GM10847 (cell line): ENCODE data around the gene TSR3.

Source experiments
- POLR2A ChIP-seq: IDR thresholded peaks from 2 replicates; pipeline ENCODE4 v1.6.1; 2011; ENCODE audit not compliant: insufficient read length; ENCODE audit errors: extremely low read depth

TSR3 gene

GRCh38 chr16:1326946-1327618, 24.6 kb downstream of the TSR3 start:
- TF ChIP-seq POLR2A, result no peak

GRCh38 chr16:1326391-1326790, 25.3 kb downstream of the TSR3 start:
- no peak for TF ChIP-seq POLR2A

DNA sequence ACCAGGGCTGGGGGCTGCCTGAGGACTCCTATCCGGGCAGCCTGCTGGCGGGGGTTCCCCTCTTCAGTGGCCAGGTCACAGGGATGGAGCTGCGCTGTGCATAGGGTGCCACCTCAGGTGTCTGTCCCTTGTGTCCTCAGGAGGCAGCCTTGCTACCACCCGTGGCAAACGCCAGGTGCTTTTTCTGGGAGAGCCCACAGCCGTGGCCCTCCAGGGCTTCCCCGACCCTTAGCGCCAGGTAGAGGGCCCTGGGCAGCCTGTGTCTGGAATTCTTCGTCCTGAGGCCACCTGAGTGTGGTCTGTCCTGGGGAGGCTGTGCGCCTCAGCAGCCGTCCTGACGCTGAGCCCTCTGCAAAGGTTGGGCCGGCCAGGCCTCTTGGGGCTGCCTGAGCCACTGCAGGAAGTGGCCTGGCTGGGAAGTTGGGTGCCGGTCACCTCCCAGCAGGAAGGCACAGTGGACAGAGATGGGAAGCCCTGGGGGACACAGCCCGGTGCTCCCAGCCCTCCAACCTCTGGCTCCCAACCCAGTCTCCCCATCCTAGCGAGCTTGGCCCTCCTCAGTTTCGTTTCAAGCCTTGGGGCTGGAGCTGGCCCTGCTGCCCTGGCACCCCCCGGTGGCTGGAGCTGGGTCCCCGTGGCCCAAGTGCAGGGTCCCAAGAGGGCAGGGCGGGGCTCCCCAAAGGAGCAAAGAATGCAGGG, 25.9 kb downstream of the TSR3 start:
- TF ChIP-seq POLR2A, result no peak

GRCh38 chr16:1325261-1325660, 26.4 kb downstream of the TSR3 start:
- TF ChIP-seq POLR2A, result no peak

DNA sequence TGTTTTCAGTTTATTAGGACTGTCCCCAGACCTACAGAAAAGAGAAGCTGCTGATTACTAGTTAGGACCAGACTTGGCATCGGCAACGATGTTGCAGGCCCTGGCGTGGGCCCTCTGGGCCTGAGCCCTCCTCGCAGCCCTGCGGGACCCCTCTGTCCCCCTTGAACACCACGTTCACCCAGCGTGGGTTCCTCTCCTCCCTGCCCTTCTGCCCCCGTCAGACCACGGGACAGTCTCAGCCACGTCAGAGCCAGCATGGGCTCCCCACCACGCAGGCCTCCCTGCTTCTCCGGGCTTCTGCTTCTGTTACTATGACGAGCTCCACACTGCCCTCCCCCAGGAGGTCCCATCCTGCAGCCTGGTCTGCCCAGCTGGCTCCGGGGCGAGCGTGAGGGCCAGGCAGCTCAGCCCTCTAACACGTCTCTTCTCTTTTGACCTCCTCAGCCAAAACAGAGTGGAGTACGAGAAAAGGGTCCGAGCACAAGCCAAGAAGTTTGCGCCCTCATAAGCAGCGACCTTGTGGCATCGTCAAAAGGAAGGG, 27.3 kb downstream of the TSR3 start:
- no peak for TF ChIP-seq POLR2A

DNA sequence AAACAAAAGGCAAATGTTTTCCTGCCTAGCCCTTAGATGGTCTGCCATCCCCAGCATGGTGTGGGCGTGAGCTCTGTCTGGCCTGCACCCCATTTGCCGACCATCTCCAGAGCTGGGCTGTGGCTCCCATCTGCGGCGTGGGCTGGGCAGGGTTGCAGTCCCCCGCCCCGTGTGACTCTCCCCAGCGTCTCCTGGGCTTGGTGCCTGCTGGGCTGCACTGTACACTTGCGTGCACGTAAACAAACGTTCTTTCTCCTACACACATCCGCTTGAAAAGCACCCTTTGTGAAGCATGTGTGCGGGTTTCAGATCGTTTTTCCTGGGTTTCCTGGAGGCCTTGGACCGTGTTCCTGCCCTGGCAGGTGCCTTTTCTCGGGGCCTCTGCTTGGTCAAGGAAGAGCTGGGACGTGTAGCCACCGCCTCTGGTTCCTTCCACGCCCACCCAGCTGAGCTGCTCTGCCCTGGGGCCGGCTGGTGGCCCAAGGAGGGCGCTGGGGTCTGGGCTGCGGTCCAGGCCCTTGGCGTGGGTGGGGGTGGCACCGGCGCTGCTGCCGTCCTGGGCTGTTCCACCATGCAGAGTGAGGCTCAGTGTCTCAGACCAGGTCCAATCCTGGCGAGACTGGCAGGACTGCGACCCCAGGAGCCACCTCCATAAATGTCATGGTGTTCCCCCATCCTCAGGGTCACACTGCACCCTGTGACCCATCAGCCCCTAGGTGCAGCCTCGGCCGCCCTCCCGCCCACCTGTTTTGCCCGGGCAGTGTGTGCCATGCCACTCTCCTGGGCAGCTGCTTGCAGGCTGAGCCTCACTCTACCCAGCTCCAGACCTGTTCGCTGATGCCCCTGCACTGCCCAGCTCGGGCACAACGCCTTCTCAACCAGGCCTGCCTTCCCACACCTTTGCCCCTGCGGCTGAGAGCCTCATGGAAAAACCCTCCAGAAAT, 28.1 kb downstream of the TSR3 start:
- no peak for TF ChIP-seq POLR2A

- no peak for TF ChIP-seq POLR2A
These were observed 29.3 kb downstream of the TSR3 start for GRCh38 chr16:1322407-1322806.

- no peak for TF ChIP-seq POLR2A
These were observed 30.9 kb downstream of the TSR3 start for GRCh38 chr16:1320658-1321240.

DNA sequence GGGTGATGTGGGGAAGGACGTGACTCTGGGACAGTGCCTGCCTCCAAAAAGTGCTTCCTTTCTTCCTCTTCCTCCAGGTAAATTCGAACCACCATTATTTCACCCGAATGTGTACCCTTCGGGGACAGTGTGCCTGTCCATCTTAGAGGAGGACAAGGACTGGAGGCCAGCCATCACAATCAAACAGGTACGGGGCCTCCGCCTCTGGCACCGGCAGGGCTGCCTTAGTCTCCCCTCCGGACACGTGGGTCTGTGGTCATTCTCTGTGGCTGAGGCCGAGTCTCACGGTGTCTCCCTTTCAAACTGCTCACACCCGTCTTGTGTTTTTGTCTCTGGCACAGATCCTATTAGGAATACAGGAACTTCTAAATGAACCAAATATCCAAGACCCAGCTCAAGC, 31.6 kb downstream of the TSR3 start:
- TF ChIP-seq POLR2A, result no peak

DNA sequence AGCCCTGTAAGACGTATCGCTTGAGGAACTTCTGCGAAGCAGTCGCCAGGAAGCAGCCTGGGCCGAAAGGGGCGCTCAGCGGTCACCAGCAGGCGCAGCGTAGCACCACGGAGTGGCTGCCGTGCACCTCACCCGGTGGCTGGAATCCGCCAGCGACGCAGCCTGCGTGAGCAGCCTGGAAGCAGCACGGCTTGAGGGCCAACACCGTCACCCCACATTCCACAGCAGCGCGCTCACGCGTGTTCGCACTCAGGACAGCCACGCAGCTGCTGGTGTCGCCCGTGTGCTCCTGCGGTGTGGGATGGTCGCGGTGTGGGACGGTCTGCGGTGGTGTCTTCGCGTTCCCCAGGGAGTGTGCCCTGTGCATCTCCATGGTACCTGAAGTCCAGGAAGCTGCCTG, 32.6 kb downstream of the TSR3 start:
- no peak for TF ChIP-seq POLR2A

- TF ChIP-seq POLR2A, result no peak
These were observed 33.5 kb downstream of the TSR3 start for GRCh38 chr16:1318268-1318545.

GRCh38 chr16:1317479-1318267, 34.0 kb downstream of the TSR3 start:
- no peak for TF ChIP-seq POLR2A

- no peak for TF ChIP-seq POLR2A
These were observed 35.7 kb downstream of the TSR3 start for GRCh38 chr16:1316033-1316405.
